Jurkat, Clone E6-1 (cell line): ENCODE measurements around the gene SLC7A7.
"Not testable (repeated sequence)": the region's sequence is repeated elsewhere in the genome, so short reads cannot be mapped to it uniquely, and the experiment has no call there.

ENCODE experiments used
- DNase-seq: peaks from one replicate; pipeline ENCODE4 v3.0.0-alpha.2; 2011; ENCODE audit warnings: low read depth, low spot score
- H3K4me3 ChIP-seq: 2 replicates; pipeline ENCODE4 v1.5.1; 2011; ENCODE audit warnings: mild to moderate bottlenecking, low read length, control low read depth, moderate library complexity

Gene SLC7A7

DNA sequence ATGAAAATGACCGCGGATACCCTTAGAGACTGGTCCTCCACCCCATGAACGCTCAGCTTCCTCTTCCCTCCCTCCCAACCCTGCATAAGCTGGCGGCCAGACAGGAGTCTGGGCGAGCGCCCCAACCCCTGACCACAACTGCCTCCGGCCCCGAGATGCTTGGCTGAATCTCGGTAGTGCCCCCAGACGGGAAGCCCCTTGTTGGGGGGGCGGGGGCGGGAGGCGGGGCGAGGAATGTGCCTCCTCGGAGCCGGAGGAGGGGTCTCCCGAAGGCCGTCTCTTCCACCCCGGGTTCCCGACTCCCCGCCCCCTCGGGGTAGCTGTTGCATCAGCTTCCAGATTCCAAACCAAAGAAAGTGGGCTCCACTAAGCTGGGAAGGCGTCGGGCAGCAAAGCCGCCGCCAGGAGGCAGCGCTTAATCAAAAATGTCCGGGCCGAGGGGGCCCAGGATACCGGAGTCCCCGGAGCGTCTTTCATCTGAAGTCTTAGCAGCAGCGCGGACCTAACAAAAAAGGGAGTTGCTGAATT, 7.4 kb upstream of the SLC7A7 start:
- peak overlapping the region; percentile 5; the same call in 1 of the 2 replicates for H3K4me3 ChIP-seq

DNA sequence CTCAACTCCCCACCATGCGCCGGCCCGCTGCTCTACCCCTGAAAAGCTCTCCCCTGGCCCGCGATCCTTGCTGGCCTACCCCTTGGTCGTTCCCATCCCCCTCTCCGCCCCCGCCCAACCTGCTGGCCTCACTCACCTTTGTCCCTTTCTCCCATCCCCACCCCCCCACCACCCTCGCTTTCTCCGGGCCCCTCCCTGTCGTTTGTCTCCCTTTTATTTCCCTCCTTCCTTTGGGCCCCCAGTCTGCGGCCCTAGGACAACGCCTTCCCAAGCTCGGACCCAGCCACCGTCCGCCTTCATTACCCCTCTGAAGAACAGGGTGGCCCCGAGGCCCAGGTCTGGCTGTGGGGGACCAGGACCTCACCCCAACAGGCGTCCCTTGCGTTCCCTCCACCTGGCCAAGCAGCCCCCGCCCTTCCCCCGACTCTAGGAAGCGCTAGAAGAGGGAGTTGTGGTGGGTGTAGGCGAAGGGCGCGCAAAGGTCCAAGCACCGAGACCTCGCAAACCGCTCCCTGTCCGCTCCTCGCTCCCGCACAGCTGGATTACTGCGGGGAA, 6.9 kb upstream of the SLC7A7 start:
- DNase-seq: no peak
- no peak overlapping the region for H3K4me3 ChIP-seq

More for the DNA sequence above, 7.4 kb upstream of the SLC7A7 start:
- peak; percentile 53 for DNase-seq

DNA sequence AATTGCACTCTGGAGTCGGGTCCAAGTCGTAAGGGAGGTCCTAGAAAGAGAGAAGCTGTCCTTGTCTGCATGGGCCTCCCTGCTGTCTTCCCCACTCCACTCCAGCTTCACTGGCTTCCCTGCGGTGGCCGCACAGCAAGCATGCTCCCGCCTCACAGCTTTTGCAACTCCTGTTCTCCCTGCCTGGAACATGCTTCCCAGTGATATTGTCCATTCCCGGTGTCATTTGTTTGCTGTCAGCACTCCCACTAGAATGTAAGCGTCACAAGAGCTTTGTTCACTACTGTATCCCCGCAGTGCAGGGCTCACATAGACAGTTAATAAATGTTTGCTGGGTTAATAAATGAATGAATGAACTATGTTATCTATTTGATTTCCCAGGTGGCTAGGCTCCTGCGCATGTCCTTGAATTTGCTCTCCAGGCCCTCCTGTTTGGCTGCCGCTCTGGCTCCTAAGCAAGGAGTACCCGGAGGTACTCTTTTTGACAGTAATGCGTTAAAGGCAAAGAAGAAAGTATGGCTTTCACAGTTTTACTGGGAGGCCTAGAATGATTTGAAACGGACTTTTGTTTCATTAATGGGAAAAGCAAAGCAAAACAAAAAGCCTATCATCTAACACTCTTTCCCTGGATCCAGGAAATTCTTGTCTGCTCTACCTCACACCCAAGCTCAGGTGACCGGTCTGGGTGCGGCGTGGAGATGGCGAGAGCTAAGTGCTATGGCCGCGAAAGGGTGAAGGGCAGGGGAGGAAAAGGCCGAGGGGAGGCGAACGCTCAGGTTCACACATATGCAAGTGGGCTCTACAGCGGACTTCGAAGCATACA, 6.2 kb upstream of the SLC7A7 start:
- no peak for DNase-seq
- H3K4me3 ChIP-seq: no peak overlapping the region

DNA sequence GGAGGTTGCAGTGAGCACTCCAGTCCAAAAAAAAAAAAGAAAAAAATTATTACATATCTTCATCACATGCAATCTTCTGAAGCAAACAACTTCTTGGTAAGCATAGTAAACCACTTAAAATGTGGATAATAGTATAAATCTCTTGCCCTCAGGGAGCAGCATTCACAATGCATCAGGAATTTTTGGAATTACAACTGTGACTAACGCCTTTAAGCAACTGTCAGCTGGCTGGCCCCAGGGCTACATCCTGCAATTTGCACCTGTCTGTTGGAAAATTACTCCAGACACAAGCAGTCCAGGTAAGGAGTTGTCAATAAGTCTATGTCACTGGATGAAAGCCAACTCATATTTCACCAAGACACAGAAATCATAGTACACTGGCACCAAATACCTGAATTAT, 5.5 kb upstream of the SLC7A7 start:
- H3K4me3 ChIP-seq: no peak overlapping the region
- no peak for DNase-seq

DNA sequence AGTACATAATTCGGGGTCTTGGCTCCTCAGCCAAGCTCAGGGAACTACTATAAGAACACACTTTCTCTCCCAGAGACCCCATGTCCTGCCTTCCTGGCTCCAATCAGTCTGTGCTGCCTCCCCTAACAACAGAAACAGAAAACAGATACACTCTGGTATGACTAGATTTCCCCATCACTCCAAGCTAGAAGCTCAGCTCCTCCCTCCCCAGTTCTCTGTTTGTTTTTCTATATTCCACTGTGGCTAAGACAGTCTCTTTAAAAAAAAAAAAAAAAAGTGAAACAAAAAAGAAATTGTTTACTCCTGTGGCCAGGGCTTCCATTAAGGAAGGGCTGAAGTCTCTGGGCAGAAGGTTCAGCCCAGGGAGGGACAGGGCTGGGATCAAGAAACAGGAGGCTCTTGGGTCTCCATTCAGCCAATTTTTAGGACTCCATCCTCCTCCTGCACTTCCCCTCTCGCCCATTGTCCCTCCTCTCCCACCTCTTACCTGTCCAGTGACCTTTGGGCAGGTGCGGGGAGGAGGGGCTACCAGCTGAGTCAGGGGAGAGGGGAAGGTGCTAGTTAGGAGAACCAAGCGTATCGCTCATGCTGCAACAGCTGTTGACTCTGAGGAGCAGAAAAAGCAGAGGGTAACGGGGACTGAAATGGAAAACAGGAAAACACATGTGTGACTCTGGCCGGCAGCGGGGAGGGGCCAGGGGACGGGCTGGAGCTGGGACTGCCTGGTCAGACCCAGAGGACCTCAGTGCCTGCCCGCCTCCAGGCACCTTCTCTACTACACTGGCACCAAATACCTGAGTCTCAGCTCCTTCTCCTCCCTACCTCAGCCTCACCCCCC, 4.1 kb upstream of the SLC7A7 start:
- no peak overlapping the region for H3K4me3 ChIP-seq
- DNase-seq: no peak

DNA sequence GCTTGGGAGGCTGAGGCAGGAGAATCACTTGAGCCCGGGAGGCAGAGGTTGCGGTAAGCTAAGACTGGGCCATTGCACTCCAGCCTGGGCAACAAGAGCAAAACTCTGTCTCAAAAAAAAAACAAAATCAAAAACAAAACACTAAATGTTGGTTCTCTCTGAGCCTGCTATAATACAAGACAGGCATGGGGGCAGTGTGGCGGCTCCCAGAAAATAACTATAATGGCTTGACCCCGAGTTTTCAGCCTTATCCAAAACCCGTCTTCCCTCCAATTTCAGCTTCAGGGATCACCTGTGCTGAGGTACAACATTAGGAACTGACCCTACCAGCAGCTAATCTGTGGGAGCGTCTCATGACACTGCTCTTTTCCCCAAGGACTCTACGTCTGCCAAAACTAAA, 862 bp downstream of the SLC7A7 start:
- no peak overlapping the region for H3K4me3 ChIP-seq
- no peak for DNase-seq

DNA sequence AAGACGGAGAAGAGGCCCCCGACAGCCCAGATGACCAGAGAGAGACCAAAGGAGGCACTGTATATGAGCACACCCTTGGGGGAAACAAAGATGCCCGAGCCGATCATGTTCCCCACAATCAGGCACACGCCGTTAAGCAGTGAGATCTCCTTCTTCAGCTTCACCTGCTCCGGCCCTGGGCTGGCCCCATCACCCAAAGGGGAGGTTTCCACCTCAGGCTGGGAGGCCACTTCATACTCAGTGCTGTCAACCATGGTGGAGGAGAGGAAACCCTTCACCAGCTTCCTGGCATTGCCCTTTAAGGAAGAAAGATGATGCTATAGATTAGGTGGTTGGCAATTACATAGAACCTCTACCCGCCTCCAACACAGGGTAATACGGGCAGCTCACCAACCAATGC, 2.1 kb downstream of the SLC7A7 start:
- DNase-seq: no peak
- H3K4me3 ChIP-seq: no peak overlapping the region

DNA sequence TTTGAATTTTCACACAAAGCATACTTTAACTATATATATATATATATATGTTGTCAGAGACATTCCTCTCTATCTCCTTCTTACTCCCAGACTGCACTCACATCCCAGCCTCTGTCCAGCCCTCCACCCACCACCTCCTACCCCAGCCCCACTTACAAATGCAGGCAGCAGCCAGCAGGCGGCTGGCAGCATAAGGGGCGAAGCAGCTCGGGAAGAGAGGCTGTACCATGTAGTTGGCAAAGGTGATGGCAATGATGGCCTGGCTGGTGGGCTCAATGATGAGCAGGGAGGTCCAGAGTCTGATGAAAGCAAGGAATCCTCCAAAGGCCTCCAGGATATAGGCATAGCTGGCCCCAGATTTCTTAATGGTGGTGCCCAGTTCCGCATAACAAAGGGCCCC, 2.5 kb downstream of the SLC7A7 start:
- no peak for DNase-seq
- H3K4me3 ChIP-seq: no peak overlapping the region

DNA sequence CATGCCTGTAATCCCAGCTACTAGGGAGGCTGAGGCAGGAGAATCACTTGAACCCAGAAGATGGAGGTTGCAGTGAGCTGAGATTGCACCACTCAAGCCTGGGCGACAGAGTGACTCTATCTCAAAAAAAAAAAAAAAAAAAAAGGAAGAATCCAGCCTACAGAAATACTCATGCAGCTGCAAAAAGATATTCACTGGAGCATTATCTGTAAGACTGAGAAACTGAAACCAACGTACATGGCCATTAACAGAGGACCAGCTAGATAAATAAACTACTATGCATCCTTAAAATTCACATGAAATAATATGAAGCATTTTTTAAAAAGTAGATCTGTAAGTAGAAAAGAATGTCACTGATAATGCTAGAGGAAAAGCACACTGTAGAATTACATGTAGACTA, 3.5 kb downstream of the SLC7A7 start:
- H3K4me3 ChIP-seq: no peak overlapping the region
- DNase-seq: no peak

DNA sequence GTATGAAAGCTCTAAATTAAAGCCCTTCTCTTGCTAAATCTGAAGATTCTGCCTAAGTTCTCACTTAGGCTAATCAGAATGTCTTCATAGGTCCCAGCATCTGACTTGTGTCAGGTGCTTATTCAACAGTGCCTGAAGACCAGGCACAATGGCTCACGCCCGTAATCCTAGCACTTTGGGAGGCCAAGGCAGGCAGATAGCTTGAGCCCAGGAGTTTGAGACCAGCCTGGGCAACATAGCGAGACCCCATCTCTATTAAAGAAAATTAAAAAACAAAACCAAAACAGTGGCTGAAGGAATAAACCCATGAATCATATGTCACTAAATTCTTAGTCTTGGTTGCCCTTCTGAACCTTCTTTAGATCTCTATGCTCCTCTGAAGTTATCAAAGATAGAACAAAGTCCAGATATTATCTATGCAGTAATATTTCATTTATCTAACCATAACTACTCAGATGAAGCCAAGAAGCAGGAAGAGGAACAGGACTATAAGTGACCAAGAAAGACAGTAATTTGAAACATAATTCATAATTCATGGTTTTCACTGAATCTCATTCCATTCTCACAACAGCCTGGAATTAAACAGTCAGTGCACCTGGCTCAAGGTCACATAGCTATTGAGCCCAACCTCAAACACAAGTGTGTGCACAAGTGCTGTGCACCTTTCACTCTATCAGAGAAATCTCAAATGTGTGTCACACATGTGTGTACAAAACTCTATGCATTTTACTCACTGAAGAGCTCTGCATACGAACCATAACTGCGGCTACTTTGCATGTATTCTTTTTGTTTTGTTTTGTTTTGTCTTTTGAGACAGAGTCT, 6.6 kb downstream of the SLC7A7 start:
- no peak for DNase-seq
- no peak overlapping the region for H3K4me3 ChIP-seq

DNA sequence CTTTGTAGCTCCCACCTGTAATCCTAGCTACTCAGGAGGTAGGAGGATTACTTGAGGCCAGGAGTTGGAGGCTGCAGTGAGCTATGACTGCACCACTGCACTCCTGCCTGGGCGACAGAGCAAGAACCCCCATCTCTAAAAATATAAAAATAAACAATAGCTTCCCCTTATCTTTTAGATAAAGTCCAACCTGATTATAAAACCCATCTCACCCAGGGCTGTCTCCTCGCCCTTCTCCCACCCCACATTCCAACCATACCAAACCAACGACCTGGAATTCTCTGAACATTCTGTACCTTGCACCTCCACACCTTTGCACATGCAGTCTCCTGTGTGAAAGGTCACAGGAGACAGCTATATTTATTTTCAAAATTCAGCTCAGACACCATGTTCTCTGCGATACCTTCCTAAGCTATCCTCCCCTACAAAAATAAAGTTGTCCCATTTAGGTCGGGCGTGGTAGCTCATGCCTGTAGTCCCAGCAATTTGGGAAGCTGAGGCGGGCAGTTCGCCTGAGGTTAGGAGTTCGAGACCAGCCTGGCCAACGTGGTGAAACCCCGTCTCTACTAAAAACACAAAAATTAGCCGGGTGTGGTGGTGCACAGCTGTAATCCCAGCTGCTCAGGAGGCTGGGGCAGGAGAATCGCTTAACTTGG, 7.7 kb downstream of the SLC7A7 start:
- H3K4me3 ChIP-seq: no peak overlapping the region

DNA sequence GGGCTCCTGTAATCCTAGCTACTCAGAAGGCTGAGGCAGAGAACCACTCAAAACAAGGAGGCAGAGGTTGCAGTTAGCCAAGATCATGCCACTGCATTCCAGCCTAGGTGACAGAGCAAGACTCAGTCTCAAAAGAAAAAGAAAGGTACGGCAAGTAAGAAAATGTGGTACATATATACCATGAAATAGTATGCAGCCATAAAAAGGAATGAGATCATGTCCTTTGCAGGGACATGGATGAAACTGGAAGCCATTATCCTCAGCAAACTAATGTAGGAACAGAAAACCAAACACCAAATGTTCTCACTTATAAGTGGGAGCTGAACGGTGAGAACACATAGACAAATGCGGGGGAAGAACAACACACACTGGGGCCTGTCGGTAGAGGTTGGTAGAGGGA, 10.0 kb downstream of the SLC7A7 start:
- not testable (repeated sequence) for DNase-seq, H3K4me3 ChIP-seq

More for the DNA sequence above, 7.7 kb downstream of the SLC7A7 start:
- no peak for DNase-seq

DNA sequence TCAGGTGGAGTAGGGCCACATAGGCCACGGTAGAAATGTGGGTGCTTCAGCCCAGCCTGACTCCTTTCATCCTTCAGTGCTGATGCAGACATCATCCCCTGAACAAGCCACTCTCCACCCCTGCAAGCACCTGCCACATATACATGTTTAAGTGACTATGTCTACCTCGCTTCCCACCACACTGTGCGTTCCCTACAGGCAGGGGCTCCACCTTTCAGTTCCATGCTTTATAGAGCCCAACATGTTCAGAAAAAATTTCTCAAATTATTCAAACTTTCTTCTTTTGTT, 11.6 kb downstream of the SLC7A7 start:
- H3K4me3 ChIP-seq: no peak overlapping the region
- DNase-seq: no peak

DNA sequence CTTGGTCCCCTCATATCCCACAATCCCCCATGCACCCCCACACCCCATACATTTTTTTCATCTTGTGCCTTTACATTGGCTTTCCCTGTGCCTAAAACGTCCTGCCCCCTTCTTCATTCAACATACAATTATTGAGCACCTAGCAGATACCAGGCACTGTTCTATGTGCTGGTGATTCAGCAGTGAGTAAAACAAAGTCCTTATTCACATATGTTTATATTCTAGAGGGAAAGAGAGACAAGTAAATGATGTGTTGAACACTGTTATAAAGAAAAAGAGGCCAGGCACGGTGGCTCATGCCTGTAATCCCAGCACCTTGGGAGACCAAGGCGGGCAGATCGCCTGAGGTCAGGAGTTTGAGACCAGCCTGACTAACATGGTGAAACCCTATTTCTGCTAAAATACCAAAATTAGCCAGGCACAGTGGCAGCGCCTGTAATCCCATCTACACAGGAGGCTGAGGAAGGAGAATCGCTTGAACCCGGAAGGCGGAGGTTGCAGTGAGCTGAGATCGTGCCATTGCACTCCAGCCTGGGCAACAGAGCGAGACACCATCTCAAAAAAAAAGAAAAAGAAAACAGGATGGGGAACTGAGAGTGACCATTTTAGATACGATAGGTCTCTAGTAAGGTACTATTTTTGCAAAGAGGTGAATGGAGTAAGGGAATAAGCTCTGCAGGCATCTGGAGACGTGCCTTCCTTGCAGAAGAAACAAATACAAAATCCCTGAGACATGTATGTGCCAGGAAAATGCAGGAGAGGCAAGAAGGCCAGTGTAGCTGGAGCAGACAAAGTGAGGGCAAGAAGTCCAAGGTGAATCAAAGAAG, 12.2 kb downstream of the SLC7A7 start:
- DNase-seq: no peak

DNA sequence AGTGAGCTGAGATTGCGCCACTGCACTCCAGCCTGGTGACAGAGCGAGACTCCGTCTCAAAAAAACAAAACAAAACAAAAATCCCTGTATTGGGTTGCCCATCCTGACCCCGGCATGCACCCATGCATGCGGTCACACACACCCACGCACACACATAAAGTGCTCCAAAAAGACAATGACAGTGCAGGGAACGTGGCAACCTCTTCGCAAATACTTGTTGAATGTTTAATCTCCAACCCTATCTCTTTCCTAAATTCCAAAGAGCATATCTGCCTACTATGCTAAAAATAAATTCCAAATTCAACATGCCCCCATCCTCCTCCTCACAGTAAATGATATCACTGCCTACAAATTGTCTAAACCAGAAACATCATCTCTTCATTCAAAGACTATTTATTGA, 13.5 kb downstream of the SLC7A7 start:
- H3K4me3 ChIP-seq: no peak overlapping the region
- DNase-seq: no peak

More for the DNA sequence above, 12.2 kb downstream of the SLC7A7 start:
- no peak overlapping the region for H3K4me3 ChIP-seq

DNA sequence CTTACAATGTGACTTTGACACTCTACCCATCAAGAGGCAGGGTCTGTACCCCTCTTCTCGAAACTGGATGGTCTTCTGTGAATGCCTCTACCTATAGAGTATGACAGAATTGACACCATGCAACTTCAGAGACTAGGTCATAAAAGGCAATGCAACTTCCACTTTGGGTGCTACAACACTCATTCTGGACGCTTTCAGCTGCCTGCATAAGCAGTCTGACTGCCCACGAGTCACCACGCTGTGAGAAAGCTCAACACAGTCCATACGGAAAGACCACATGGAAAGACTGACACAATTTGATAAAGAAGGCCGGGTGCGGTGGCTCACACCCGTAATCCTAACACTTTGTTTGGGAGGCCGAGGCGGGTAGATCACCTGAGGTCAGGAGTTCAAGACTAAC, 14.9 kb downstream of the SLC7A7 start:
- H3K4me3 ChIP-seq: no peak overlapping the region
- no peak for DNase-seq

DNA sequence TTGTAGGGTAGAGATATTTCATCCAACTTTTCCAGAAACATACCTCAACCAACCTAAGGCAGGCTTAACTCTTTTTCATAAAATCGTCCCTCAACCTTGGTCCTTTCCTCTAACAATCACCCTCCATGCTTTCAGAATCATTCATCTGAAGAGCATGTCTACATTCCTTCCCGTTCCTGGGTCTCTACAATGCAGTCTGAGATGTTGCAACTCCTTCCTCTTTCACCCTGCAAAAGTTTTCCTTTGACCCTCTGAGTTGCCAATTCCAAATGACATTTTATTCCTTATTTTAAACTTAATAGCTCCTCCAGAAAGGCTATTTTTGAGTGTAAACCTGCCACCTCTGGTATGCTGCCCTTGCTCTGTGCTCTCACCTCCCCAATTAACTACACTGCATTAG, 16.7 kb downstream of the SLC7A7 start:
- H3K4me3 ChIP-seq: no peak overlapping the region
- DNase-seq: no peak
